Naive thymus-derived CD4-positive, alpha-beta T cell (primary cell): Measurements from ENCODE around the gene SLC44A5. TPM values are rescaled to one million over a fixed set of nuclear protein-coding genes. Genes with fewer than 3 reads are reported as not detected.

Experiments used
- ATAC-seq: fragments of 150-1000 bp; cut with Tn5 transposase; 2 replicates; pipeline ENCODE4 v1.10.0; 2021; ENCODE audit warnings: mild to moderate bottlenecking, moderate library complexity
- CTCF ChIA-PET: fragments of 350-600 bp; sonication (Branson Sonifier 250); formaldehyde crosslinking; loops from one replicate; lab custom pipeline; 2021; ENCODE audit warnings: antibody characterized with exemption; lab: Charles Lee
- POLR2A ChIA-PET: fragments of 350-600 bp; sonication (Branson Sonifier 250); formaldehyde crosslinking; loops from one replicate; lab custom pipeline; 2021; ENCODE audit warnings: antibody characterized with exemption, inconsistent platforms; lab: Charles Lee
- DNase-seq, 9 donors: peaks; one replicate each; pipeline versions ENCODE4 v3.0.0 to v3.0.0-alpha.2; 2020 to 2022; ENCODE audit warnings: mixed read lengths in 1 of 9
- H3K27ac ChIP-seq: one replicate; pipeline ENCODE4 v1.7.0; 2013; ENCODE audit warnings: mild to moderate bottlenecking, low read depth, low read length, moderate library complexity
- H3K27me3 ChIP-seq, 2 donors: one replicate each; pipeline ENCODE4 v1.7.0; 2013; ENCODE audit warnings: low read length in 2 of 2, mild to moderate bottlenecking in 2 of 2, moderate library complexity in 2 of 2; ENCODE audit not compliant: control insufficient read depth in 2 of 2, insufficient read depth in 2 of 2
- H3K36me3 ChIP-seq, 3 experiments: 1 replicate in 2 of 3; 2 replicates in 1 of 3; pipeline ENCODE4 v1.7.0; 2013; ENCODE audit warnings: low read length in 3 of 3, mild to moderate bottlenecking in 3 of 3, moderate library complexity in 1 of 3; ENCODE audit not compliant: insufficient read depth in 3 of 3, control insufficient read depth in 2 of 3
- H3K4me1 ChIP-seq, 2 donors: one replicate each; pipeline ENCODE4 v1.7.0; 2013; ENCODE audit warnings: low read length in 2 of 2, mild to moderate bottlenecking in 2 of 2, moderate library complexity in 1 of 2; ENCODE audit not compliant: control insufficient read depth in 2 of 2, insufficient read depth in 2 of 2
- H3K4me3 ChIP-seq: 2 replicates; pipeline ENCODE4 v1.7.0; 2013; ENCODE audit warnings: mild to moderate bottlenecking, low read length
- H3K9me3 ChIP-seq, 3 experiments: 1 replicate in 2 of 3; 2 replicates in 1 of 3; pipeline ENCODE4 v1.7.0; 2013; ENCODE audit warnings: low read length in 3 of 3; ENCODE audit not compliant: control insufficient read depth in 2 of 3
- H3K27ac Mint-ChIP-seq, 9 donors: one replicate each; pipeline ENCODE4 v1.8.0; 2020 to 2022; ENCODE audit warnings: mixed read lengths in 9 of 9, mild to moderate bottlenecking in 8 of 9, moderate library complexity in 5 of 9, inconsistent platforms in 2 of 9
- H3K27me3 Mint-ChIP-seq, 5 donors: one replicate each; pipeline ENCODE4 v1.8.0; 2021 to 2022; ENCODE audit warnings: mixed read lengths in 5 of 5, mild to moderate bottlenecking in 1 of 5
- H3K36me3 Mint-ChIP-seq, 5 donors: one replicate each; pipeline ENCODE4 v1.8.0; 2020 to 2022; ENCODE audit warnings: mixed read lengths in 5 of 5, mild to moderate bottlenecking in 3 of 5, inconsistent platforms in 1 of 5
- H3K4me1 Mint-ChIP-seq, 7 donors: one replicate each; pipeline ENCODE4 v1.8.0; 2020 to 2022; ENCODE audit warnings: mixed read lengths in 7 of 7, mild to moderate bottlenecking in 3 of 7, inconsistent platforms in 1 of 7
- H3K4me3 Mint-ChIP-seq, 10 donors: one replicate each; pipeline ENCODE4 v1.8.0; 2020 to 2022; ENCODE audit warnings: mild to moderate bottlenecking in 10 of 10, mixed read lengths in 10 of 10, moderate library complexity in 6 of 10, inconsistent platforms in 2 of 10
- H3K9me3 Mint-ChIP-seq, 11 donors: one replicate each; pipeline ENCODE4 v1.8.0; 2020 to 2022; ENCODE audit warnings: mixed read lengths in 11 of 11, mild to moderate bottlenecking in 4 of 11, inconsistent platforms in 1 of 11, moderate library complexity in 1 of 11
- intact Hi-C, 2 donors: fragments of 100-400 bp; cut with micrococcal nuclease; formaldehyde crosslinking; loops; one replicate each; pipeline ENCODE4 v1.15.1; 2023
- polyA plus RNA-seq, 2 donors: library from polyadenylated mRNA; unstranded; fragments of 300-500 nt; fragmentation: Illumina TruSeq; gene quantifications; one replicate each; pipeline ENCODE4 v1.2.3, GENCODE V29; 2021
- total RNA-seq, 6 experiments: library from RNA in 5 of 6; stranded (reverse) in 5 of 6; gene quantifications; 1 replicate in 5 of 6; 2 replicates in 1 of 6; pipeline ENCODE4 v1.2.3 and lab custom pipeline; 2021 to 2026

Gene SLC44A5
- total and polyA plus RNA-seq, 7 experiments from 2014 or later: 0.92 to 6.0 (median 3.0) TPM; not detected in 3

- H3K9me3 Mint-ChIP-seq: peaks cover 0 to 3% (median 0%) of the 10 kb centered on the region in 11 donors
- H3K27ac ChIP-seq: no peak overlapping the region
- no peaks in the 10 kb centered on the region for H3K36me3 ChIP-seq
- no peaks in the 10 kb centered on the region for H3K4me1 ChIP-seq
- H3K36me3 Mint-ChIP-seq: no peaks in the 10 kb centered on the region
- H3K27ac Mint-ChIP-seq: no peak overlapping the region
- no peaks in the 10 kb centered on the region for H3K27me3 ChIP-seq
- ChIA-PET CTCF (no interaction called here), POLR2A (no interaction called here)
- no peak overlapping the region for H3K4me3 ChIP-seq
- H3K9me3 ChIP-seq: no peaks in the 10 kb centered on the region
- peaks cover 0 to 2% (median 0%) of the 10 kb centered on the region in 7 donors for H3K4me1 Mint-ChIP-seq
- H3K27me3 Mint-ChIP-seq: peaks cover 0 to 40% (median 11%) of the 10 kb centered on the region in 5 donors
- H3K4me3 Mint-ChIP-seq: no peak overlapping the region
- DNase-seq (no peak), ATAC-seq (no peak)
- intact Hi-C loops: no loop called here
These were observed 91.1 kb downstream of the SLC44A5 start for GRCh38 chr1:75519651-75520427.

DNA sequence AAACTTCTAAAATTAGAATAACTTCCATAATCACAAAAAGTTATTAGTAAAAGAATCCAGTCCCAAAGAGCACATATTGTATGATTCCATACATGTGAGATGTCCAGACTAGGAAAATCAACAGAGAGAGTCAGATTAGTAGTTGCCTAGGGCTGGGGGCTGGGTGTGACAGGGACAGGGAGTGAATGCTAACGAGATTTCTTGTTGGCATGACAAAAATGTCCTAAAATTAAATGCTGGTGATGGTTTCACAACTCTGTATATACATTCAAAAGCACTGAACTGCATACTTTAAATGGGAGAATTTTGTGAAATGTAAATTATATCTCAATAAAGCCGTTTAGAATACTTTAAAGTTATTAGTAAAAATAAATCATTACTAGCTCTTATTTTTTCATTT, 92.2 kb downstream of the SLC44A5 start:
- Mint-ChIP-seq H3K4me3 (no peak overlapping the region), H3K36me3 (no peaks in the 10 kb centered on the region), H3K27ac (no peak overlapping the region), H3K4me1 (peaks cover 0 to 2% (median 0%) of the 10 kb centered on the region in 7 donors), H3K27me3 (peaks cover 0 to 35% (median 11%) of the 10 kb centered on the region in 5 donors), H3K9me3 (peaks cover 0 to 3% (median 0%) of the 10 kb centered on the region in 11 donors)
- no peak for ATAC-seq
- ChIA-PET POLR2A (no interaction called here), CTCF (no interaction called here)
- Histone ChIP-seq H3K27me3 (no peaks in the 10 kb centered on the region), H3K4me1 (no peaks in the 10 kb centered on the region), H3K36me3 (no peaks in the 10 kb centered on the region), H3K9me3 (no peaks in the 10 kb centered on the region), H3K27ac (no peak overlapping the region), H3K4me3 (no peak overlapping the region)
- intact Hi-C loops: no loop called here
- DNase-seq: no peak

DNA sequence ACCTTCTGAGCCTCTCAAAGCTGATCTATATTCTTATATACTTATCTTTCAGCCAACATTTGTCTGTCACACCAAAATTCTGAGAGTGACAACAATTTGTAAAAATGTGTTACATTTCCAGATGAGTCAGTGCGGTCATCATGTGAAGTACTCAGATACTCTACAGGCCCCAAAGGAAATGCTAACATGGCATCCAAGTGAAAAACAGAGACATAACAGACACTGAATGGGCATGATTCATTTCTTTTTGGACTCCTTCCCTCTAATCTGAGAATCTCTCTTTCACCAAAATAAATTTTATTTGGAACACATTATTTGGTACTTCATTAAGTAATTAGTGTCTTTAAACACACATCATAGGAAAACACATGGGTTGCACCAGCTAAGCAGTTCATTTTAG, 96.6 kb downstream of the SLC44A5 start:
- ChIA-PET POLR2A (no interaction called here), CTCF (no interaction called here)
- intact Hi-C loops: no loop called here
- Mint-ChIP-seq H3K9me3 (peaks cover 0 to 10% (median 0%) of the 10 kb centered on the region in 11 donors), H3K27me3 (peaks cover 0 to 31% (median 11%) of the 10 kb centered on the region in 5 donors), H3K36me3 (no peaks in the 10 kb centered on the region), H3K4me1 (peaks cover 0 to 2% (median 0%) of the 10 kb centered on the region in 7 donors), H3K4me3 (no peak overlapping the region), H3K27ac (no peak overlapping the region)
- no peak overlapping the region for H3K4me3 ChIP-seq
- H3K27me3 ChIP-seq: no peaks in the 10 kb centered on the region
- H3K27ac ChIP-seq: no peak overlapping the region
- no peak for ATAC-seq
- no peak for DNase-seq
- H3K4me1 ChIP-seq: no peaks in the 10 kb centered on the region
- H3K9me3 ChIP-seq: no peaks in the 10 kb centered on the region
- no peaks in the 10 kb centered on the region for H3K36me3 ChIP-seq

- H3K27ac ChIP-seq: no peak overlapping the region
- H3K4me3 ChIP-seq: no peak overlapping the region
- intact Hi-C loops: no loop called here
- DNase-seq (no peak), ATAC-seq (no peak)
- no peaks in the 10 kb centered on the region for H3K4me1 ChIP-seq
- Mint-ChIP-seq H3K9me3 (peaks cover 0 to 24% (median 0%) of the 10 kb centered on the region in 11 donors), H3K27me3 (peaks cover 0 to 36% (median 5%) of the 10 kb centered on the region in 5 donors), H3K36me3 (no peaks in the 10 kb centered on the region), H3K4me1 (peaks cover 0 to 2% (median 0%) of the 10 kb centered on the region in 7 donors), H3K27ac (no peak overlapping the region), H3K4me3 (no peak overlapping the region)
- ChIA-PET POLR2A (no interaction called here), CTCF (no interaction called here)
- H3K9me3 ChIP-seq: no peaks in the 10 kb centered on the region
- H3K27me3 ChIP-seq: no peaks in the 10 kb centered on the region
- no peaks in the 10 kb centered on the region for H3K36me3 ChIP-seq
These were observed 103.9 kb downstream of the SLC44A5 start for GRCh38 chr1:75506976-75507375.

GRCh38 chr1:75503221-75503974, 107.5 kb downstream of the SLC44A5 start:
- no peak overlapping the region for H3K4me3 Mint-ChIP-seq
- no peak overlapping the region for H3K27ac Mint-ChIP-seq
- ChIA-PET POLR2A (no interaction called here), CTCF (interaction anchor here (1.4 kb wide), 1 partner anchor 9 kb away, joined by 6 read pairs; no protein-coding TSS in a partner anchor)
- Histone ChIP-seq H3K4me3 (no peak overlapping the region), H3K36me3 (no peaks in the 10 kb centered on the region), H3K9me3 (no peaks in the 10 kb centered on the region), H3K27ac (no peak overlapping the region), H3K27me3 (no peaks in the 10 kb centered on the region), H3K4me1 (no peaks in the 10 kb centered on the region)
- no peak for ATAC-seq
- peaks cover 0 to 2% (median 0%) of the 10 kb centered on the region in 7 donors for H3K4me1 Mint-ChIP-seq
- peaks cover 0 to 10% (median 0%) of the 10 kb centered on the region in 11 donors for H3K9me3 Mint-ChIP-seq
- H3K36me3 Mint-ChIP-seq: no peaks in the 10 kb centered on the region
- intact Hi-C loops: no loop called here
- H3K27me3 Mint-ChIP-seq: peaks cover 0 to 16% (median 0%) of the 10 kb centered on the region in 5 donors
- DNase-seq: no peak

- H3K4me1 Mint-ChIP-seq: peaks cover 0 to 2% (median 0%) of the 10 kb centered on the region in 7 donors
- Histone ChIP-seq H3K27ac (no peak overlapping the region), H3K27me3 (no peaks in the 10 kb centered on the region), H3K9me3 (no peaks in the 10 kb centered on the region), H3K36me3 (no peaks in the 10 kb centered on the region), H3K4me1 (no peaks in the 10 kb centered on the region), H3K4me3 (no peak overlapping the region)
- H3K36me3 Mint-ChIP-seq: no peaks in the 10 kb centered on the region
- no peak for DNase-seq
- intact Hi-C loops: no loop called here
- ChIA-PET CTCF (no interaction called here), POLR2A (no interaction called here)
- peaks cover 0 to 10% (median 0%) of the 10 kb centered on the region in 5 donors for H3K27me3 Mint-ChIP-seq
- H3K4me3 Mint-ChIP-seq: no peak overlapping the region
- peaks cover 0 to 10% (median 0%) of the 10 kb centered on the region in 11 donors for H3K9me3 Mint-ChIP-seq
- no peak for ATAC-seq
- no peak overlapping the region for H3K27ac Mint-ChIP-seq
These were observed 108.1 kb downstream of the SLC44A5 start for GRCh38 chr1:75502776-75503175.
